Esophagus squamous epithelium (tissue), 5 donors: Measurements from ENCODE around the gene OR2V2. TPM values are rescaled to one million over a fixed set of nuclear protein-coding genes. Genes with fewer than 3 reads are reported as not detected.

Source experiments
- DNase-seq: peaks from one replicate; lab custom pipeline; 2025; lab: John Stamatoyannopoulos, UW
- H3K27ac ChIP-seq, 4 donors: fragments of 200-600 bp; sonication (generic); one replicate each; pipeline ENCODE4 v1.5.1; 2016 to 2019; ENCODE audit warnings: mild to moderate bottlenecking in 1 of 4
- H3K27me3 ChIP-seq, 4 donors: fragments of 200-600 bp; sonication (generic); 1 replicate in 3 of 4; 2 replicates in 1 of 4; pipeline versions ENCODE4 v1.5.1 to v1.6.0; 2017 to 2021; ENCODE audit warnings: antibody characterized with exemption in 1 of 4
- H3K36me3 ChIP-seq, 3 donors: fragments of 200-600 bp; sonication (generic); one replicate each; pipeline ENCODE4 v1.5.1; 2016 to 2019
- H3K4me1 ChIP-seq, 3 donors: fragments of 200-600 bp; sonication (generic); one replicate each; pipeline ENCODE4 v1.5.1; 2017 to 2019
- H3K4me3 ChIP-seq, 4 donors: fragments of 200-600 bp; sonication (generic); 1 replicate in 3 of 4; 2 replicates in 1 of 4; pipeline ENCODE4 v1.5.1; 2016 to 2019; ENCODE audit warnings: mild to moderate bottlenecking in 2 of 4, moderate library complexity in 1 of 4
- H3K9me3 ChIP-seq, 3 donors: fragments of 200-600 bp; sonication (generic); one replicate each; pipeline ENCODE4 v1.5.1; 2016 to 2019
- CTCF ChIP-seq, 6 experiments: fragments of 450-650 bp in 4 of 6; fragments of 200-600 bp in 2 of 6; sonication (generic) in 2 of 6; IDR thresholded peaks; one replicate each; pipeline ENCODE4 v1.5.1; 2016 to 2019; ENCODE audit warnings: antibody characterized with exemption in 6 of 6, mild to moderate bottlenecking in 4 of 6, moderate library complexity in 4 of 6
- POLR2A ChIP-seq, 4 donors: fragments of 450-650 bp; IDR thresholded peaks; one replicate each; pipeline ENCODE4 v1.6.1; 2017; ENCODE audit warnings: antibody characterized with exemption in 4 of 4, mild to moderate bottlenecking in 4 of 4, moderate library complexity in 3 of 4
- WGBS, 2 donors: methylation state at CpG; one replicate each; pipeline ENCODE4 v1.1.5; 2018; 5-methylcytosine and 5-hydroxymethylcytosine counted together
- intact Hi-C: fragments of 100-400 bp; cut with DNase I; formaldehyde crosslinking; loops from one replicate; pipeline ENCODE4 v1.15.0; 2022
- total RNA-seq, 4 donors: library from RNA; depleted of rRNA; stranded (reverse); fragments of >200 nt; gene quantifications; one replicate each; pipeline ENCODE4 v1.1.0, GENCODE V29; 2016
- donor health status: DM: yes; HTN: yes; CAD: no.

OR2V2 gene
- total RNA-seq, 4 donors from 2014 or later = not detected

DNA sequence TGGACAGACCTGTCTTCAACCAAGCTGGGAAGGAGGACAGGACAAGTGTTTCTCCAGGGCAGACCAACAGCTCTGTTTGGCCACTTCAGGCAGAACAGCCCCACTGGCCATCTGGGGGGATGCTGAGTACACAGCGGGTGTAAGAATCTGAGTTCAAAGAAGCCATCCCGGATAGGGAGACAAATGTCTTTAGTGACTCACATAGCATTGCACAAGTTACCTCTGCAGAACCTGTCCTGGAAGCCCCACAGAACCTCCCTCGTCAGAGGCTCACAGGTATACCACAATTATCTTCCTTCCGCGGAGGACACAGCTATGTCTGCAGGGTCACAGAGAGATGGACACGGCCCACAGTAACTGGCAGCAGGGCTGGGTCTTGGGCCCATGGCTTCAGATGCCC lies 2.0 kb downstream of the OR2V2 start:
- H3K4me1 ChIP-seq = peaks cover 8 to 34% (median 17%) of the 10 kb centered on the region in 3 donors
- intact Hi-C loops = no loop called here
- no peak for DNase-seq
- no peak for TF ChIP-seq POLR2A (IDR thresholded peaks at IDR 0.05)
- TF ChIP-seq CTCF (IDR thresholded peaks at IDR 0.05) = no peak
- peaks cover 0 to 51% (median 0%) of the 10 kb centered on the region in 4 donors for H3K27me3 ChIP-seq
- H3K4me3 ChIP-seq = no peak overlapping the region
- H3K36me3 ChIP-seq = no peaks in the 10 kb centered on the region
- WGBS, 2 donors = 32 to 49% methylated on average over 5 to 6 of the region's 6 CpGs
- no peaks in the 10 kb centered on the region for H3K9me3 ChIP-seq
- H3K27ac ChIP-seq = peak overlapping the region in 2 of 4 donors; percentile 15 to 58

DNA sequence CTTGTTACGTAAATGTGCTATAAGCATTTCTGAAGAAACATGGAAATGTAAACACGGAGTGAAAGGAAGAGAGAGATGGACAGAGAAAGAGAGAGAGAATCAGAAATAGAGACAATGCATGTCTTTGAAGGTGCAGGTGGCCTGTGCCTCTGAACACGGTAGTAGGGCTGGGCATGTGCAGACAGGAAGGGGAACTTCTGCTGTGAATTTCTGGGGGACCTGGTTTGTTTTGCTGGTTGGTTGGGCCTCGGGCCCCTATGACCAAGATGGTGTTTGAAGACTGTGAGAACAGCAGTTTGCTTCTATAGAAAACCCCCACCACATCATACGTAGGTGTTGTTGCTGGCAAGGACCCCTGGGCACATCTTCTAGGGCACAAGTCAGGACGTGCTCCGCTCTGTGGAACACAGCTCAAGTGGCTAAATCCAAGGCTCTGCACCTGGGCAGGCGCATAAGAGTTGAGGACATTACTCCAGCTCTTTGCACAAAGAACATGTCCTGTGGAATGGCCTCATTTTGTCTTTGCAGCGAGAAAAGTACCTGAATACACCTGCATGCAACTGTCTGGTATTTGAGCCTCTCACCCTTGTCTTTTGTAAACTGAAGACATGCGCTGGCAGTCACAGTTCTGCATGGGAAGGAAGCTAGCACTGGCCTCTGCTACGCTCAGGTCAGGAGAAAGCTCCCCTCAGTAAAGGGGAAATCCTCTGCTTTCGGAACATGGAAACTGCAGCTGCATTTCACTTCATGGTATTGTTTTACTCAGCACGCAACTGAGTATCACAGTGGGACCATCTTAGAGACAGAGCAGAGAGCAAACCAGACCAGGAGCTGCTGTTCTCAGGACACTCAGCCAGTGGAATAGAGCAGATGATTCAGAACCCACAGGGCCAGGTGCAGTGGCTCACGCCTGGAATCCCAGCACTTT lies 2.7 kb downstream of the OR2V2 start:
- intact Hi-C loops = loop anchor here (10.0 kb wide), 1 partner anchor 365 kb away; no protein-coding TSS in a partner anchor
- Histone ChIP-seq H3K4me3 (no peak overlapping the region), H3K27ac (peak overlapping the region in 2 of 4 donors; percentile 15 to 58), H3K4me1 (peaks cover 8 to 34% (median 17%) of the 10 kb centered on the region in 3 donors), H3K36me3 (no peaks in the 10 kb centered on the region), H3K27me3 (peaks cover 0 to 47% (median 0%) of the 10 kb centered on the region in 4 donors), H3K9me3 (no peaks in the 10 kb centered on the region)
- TF ChIP-seq CTCF (IDR thresholded peaks at IDR 0.05) (no peak), POLR2A (IDR thresholded peaks at IDR 0.05) (no peak)
- DNase-seq = no peak
- WGBS, 2 donors = 43 to 46% methylated on average over 5 to 11 of the region's 14 CpGs

- DNase-seq = no peak
- 38 to 57% methylated on average over 6 to 9 of the region's 9 CpGs for WGBS, 2 donors
- no peaks in the 10 kb centered on the region for H3K9me3 ChIP-seq
- TF ChIP-seq CTCF (IDR thresholded peaks at IDR 0.05) (no peak), POLR2A (IDR thresholded peaks at IDR 0.05) (no peak)
- intact Hi-C loops = loop anchor here (10.0 kb wide), 1 partner anchor 366 kb away; no protein-coding TSS in a partner anchor
- no peaks in the 10 kb centered on the region for H3K36me3 ChIP-seq
- H3K4me1 ChIP-seq = peaks cover 8 to 34% (median 17%) of the 10 kb centered on the region in 3 donors
- peaks cover 0 to 42% (median 0%) of the 10 kb centered on the region in 4 donors for H3K27me3 ChIP-seq
- H3K4me3 ChIP-seq = no peak overlapping the region
- no peak overlapping the region for H3K27ac ChIP-seq
These were observed 3.8 kb downstream of the OR2V2 start for GRCh38 chr5:181151146-181151545.

DNA sequence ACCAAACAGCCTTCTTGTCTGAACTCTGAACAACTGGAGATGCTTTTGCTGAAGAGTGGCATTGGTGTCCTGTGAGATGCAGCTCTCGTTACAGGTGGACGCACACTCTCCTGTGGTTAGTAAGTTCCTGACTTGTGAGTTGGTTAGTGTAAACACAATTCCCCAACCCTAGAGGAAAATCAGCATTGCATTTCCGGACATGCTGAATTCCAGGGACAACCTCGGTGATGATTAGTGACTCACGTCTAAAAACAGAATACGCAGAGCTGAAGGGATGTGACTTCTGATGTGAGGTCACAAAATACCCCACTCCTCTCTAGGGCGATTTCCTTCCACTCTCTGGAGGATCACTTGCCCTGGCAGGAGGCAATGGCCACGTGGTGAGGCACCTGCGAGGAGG lies 5.0 kb downstream of the OR2V2 start:
- no peak for DNase-seq
- TF ChIP-seq POLR2A (IDR thresholded peaks at IDR 0.05) = no peak
- TF ChIP-seq CTCF (IDR thresholded peaks at IDR 0.05) = no peak
- no peaks in the 10 kb centered on the region for H3K36me3 ChIP-seq
- H3K27me3 ChIP-seq = peaks cover 0 to 42% (median 0%) of the 10 kb centered on the region in 4 donors
- no peak overlapping the region for H3K27ac ChIP-seq
- intact Hi-C loops = loop anchor here (10.0 kb wide), 1 partner anchor 368 kb away; no protein-coding TSS in a partner anchor
- H3K4me3 ChIP-seq = no peak overlapping the region
- no peaks in the 10 kb centered on the region for H3K9me3 ChIP-seq
- 65 to 78% methylated on average over 5 to 7 of the region's 9 CpGs for WGBS, 2 donors
- peaks cover 8 to 34% (median 17%) of the 10 kb centered on the region in 3 donors for H3K4me1 ChIP-seq

DNA sequence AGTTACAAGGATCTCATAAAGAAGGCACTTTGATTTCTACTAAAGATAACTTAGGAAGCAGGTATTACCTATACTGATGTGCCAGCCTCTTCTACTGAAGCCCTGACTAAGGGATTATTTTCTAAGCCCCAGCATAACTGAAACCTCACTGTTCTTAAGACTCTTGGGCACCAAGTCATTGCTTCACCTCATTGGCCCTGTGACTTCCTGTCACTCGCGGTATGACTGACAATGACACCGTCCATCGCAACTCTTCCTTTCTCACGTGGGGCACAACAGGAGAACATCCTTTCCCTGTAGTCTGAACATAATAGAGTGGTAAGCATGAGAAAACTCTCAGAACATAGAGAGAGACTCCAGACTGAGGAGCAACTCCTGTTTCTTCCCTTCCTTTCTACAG lies 6.4 kb downstream of the OR2V2 start:
- H3K27me3 ChIP-seq = peaks cover 0 to 35% (median 0%) of the 10 kb centered on the region in 4 donors
- no peak for DNase-seq
- no peaks in the 10 kb centered on the region for H3K9me3 ChIP-seq
- H3K4me3 ChIP-seq = no peak overlapping the region
- 51 to 71% methylated on average over 5 of the region's 5 CpGs for WGBS, 2 donors
- no peak overlapping the region for H3K27ac ChIP-seq
- H3K36me3 ChIP-seq = no peaks in the 10 kb centered on the region
- TF ChIP-seq CTCF (IDR thresholded peaks at IDR 0.05) (no peak), POLR2A (IDR thresholded peaks at IDR 0.05) (no peak)
- intact Hi-C loops = loop anchor here (10.0 kb wide), 1 partner anchor 369 kb away; no protein-coding TSS in a partner anchor
- peaks cover 5 to 27% (median 14%) of the 10 kb centered on the region in 3 donors for H3K4me1 ChIP-seq
